ENCODE measurements around the gene FRMPD2.
"Not testable (repeated sequence)": the region's sequence is repeated elsewhere in the genome, so short reads cannot be mapped to it uniquely, and the experiment has no call there.

FRMPD2 gene

DNA sequence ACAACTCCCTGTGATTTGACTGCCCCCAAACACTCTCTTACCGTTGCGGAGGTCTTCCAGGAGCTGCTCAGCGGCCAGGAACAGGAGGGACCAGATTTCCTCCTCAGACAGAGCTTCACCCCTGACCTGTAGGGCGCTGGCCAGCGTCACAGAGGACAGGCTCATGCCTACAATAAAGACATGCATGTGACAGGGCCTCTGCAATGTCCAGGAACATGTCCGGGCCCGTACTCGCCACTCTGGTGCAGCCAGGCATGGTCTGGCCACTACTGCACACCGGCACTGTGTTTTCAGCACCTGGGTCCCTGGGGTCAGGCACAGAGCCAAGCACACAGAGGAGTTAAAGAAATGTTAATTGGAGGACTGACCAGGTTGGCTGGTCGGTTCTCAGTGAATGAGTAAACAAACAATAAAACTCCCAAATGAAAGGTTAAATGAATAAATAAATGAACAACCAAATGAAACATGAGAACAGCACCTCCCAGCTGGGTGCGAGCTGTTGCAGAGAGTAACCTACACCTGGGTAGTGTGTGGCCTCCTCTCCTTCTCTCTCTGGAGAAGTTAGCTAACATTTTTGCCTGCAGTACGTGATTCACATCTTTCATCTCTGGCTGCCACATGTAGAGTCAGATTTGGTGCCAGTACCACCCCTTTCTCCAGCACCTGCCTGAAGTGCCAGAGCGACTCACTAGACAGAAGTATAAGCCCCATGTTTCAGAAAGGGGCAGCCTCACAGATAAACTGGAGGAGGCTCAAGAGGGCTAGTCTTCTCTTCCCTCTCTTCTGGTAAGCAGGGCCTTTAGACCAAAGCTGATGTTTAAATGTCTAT, 22.8 kb downstream of the FRMPD2 start:
- peak; percentile 72 for DNase-seq

DNA sequence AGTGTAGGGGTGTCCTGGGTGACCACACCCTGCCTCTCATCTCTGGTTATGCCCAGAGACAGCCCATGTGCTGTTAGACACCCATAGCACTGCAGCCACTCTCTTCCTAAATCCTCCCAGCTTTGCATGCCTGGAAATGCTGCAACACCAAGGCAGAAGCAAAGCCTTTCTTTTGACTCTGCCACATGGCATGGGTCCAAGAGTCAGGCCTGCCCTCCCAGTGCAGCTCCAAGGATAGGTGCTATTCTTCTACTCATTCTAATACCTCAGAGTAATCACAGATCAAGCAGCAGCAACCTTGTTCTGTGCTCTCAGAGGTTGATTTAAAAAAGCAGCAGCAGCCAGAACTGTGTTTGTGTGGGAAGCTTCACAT, 23.4 kb downstream of the FRMPD2 start:
- DNase-seq = peak; percentile 76

DNA sequence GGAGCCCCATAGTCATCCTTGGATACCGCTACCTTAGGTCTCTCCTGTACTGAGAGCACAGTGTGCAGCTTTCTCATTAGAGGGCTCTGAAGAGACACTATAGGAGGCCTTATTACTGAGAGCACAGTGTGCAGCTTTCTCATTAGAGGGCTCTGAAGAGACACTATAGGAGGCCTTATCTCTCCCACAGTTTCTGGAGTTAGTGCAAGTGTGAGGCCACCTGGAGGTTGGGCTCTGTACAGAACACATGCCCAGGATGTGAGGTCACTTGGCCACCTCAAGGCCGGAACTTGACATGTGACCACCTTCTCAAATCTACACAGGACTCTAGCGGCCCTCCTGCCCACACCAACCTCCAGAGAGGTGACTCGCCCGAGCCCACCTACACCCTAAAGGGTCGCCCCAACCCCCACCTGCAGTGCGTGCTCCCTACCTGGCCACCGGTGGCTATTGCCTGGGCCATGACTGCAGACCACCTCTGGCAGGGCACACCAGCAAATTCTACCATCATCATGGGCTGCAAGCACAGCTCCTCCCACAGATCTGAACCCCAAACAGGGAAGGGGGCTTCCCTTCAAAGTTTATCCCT, 24.6 kb downstream of the FRMPD2 start:
- no peak for DNase-seq

DNA sequence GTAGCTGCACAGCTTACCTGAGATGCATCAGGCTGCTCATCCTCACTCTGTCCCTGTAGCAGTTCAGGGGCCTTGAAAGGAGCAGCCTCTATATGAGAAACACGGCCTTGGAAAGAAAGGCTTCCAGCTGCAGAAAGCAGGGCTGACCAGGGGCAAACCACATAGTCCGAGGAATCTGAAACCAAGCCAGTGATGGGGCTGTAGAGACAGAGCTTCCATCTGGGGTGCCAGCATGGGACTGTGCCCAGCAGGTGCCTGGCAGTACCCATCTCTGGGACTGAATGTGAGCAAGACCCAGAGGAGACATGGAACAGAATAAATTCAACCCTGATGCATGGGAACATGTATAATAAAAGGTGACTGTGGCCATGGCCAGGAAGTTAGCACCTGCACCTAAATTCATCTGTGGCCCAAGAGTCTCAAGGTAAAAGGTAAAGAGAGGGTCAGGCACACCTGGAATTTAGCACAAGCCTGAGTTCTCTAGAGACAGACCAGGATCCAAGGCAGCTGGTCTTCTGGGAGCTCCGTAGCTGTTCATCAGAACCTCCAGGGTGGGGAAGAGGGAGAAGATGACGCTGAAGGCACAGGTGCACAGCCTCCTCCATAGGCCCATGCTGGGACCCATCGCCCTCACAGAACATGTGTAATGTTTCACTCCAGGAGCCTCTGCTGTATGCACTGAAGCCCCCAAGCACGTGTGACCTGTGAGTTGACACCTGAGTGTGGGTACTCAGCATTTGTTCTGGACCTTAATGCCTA, 25.3 kb downstream of the FRMPD2 start:
- no peak for DNase-seq

DNA sequence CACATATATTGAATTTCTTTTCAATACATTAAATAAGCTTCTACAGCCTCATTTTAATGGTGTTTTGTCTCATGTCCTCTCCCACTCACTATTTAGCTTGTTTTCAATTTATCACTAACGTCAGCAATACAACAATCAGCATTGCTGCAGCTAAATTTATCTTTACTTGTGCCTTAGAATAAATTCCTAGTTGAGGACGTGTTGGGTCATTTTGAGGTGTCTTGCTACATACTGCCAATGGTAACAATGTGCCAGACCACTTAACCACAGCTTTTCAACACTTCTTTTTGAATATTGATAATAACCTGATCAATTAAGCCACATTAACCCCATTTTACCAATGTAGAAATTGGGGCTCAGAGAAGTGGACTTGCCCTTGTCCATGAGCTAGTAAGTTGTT, 26.0 kb downstream of the FRMPD2 start:
- no peak for DNase-seq

DNA sequence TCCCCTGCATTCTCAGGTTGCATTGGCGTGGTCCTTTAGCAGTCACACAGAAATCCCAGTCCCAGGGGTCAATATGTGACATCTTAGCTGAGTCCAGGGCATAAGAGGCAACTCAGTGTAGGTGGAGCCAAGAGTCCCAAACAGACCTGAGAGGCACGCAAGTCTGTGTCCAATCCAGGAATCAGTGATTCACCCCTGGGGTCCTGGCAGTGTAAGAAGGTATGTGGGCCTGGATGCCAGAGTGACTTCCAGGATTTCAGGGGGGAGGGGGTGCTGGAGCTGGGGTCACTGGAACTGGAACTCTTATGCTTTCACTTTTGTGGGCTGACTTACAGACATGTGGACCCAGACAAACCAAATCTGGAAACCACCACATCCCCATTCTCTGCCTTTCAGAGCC, 26.8 kb downstream of the FRMPD2 start:
- no peak for DNase-seq

DNA sequence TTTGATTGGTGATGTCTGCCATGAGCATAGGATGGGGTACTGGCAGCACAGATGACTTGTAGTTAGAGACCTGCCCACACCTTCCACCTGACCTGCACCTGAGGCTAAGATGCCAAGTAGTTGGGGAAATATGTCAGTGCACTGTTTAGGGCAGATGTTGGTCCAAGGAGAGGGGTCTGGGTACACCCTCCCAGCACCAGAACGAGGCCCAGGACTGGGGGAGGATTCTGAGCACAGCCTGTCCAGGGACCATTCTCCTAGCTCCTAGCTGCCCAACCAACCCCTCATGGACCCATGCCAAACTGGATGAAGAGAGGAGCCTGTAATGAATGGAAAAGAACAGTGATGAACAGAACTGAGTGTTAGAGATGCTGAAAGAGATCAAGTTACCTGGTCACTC, 28.0 kb downstream of the FRMPD2 start:
- DNase-seq = no peak

DNA sequence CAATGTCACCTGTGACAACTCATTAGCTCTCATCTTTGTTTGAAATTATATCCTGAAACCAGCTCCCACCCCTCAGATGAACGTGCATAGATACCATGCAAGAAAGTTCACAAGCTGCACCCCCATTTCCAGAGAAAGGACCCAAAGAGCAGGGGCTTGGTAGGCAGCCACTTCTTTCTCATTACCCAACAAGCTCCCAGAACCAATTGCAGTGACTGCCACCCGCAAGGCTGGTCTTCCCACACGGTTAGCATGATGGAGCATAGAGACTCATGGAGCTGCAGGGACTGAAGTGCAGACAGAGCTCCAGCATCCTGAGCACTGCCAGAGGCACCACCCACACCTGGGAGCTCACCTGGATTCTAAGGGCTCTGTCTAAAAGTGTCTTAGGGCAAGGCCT, 28.5 kb downstream of the FRMPD2 start:
- no peak for DNase-seq

DNA sequence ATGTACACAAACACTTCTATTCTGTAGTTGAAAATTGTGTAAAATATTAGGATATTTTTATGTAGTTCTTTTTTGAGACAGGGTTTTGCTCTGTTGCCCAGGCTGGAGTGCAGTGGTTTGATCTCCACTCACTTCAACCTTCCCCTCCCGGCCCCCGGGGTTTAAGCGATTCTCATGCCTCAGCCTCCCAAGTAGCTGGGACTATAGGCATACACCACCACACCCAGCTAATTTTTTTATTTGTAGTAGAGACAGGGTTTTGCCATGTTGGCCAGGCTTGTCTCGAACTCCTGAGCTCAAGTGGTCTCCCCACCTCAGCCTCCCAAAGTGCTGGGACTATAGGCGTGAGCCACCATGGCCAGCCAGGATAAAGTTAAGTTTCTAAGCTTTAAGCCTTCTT, 30.6 kb downstream of the FRMPD2 start:
- DNase-seq = not testable (repeated sequence)

DNA sequence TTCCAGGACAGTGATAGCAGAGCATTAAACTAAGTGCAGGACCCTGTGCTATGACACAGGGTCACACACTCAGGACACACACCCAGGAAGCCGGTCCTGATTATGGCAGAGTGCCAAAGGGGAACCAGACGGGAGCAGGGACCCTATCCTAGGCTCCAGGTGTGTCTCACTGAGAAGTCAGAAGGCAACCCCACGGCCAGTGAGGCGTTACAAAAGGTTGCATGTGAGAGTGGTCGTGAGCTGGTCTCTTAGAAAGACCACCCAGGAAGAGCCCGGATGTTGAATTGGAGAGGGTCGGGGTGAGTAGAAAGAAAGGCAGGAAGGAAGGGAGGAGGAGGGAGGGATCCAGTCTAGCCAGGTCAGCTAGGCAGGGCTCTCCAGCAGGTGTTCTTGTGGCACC, 31.0 kb downstream of the FRMPD2 start:
- DNase-seq = no peak

DNA sequence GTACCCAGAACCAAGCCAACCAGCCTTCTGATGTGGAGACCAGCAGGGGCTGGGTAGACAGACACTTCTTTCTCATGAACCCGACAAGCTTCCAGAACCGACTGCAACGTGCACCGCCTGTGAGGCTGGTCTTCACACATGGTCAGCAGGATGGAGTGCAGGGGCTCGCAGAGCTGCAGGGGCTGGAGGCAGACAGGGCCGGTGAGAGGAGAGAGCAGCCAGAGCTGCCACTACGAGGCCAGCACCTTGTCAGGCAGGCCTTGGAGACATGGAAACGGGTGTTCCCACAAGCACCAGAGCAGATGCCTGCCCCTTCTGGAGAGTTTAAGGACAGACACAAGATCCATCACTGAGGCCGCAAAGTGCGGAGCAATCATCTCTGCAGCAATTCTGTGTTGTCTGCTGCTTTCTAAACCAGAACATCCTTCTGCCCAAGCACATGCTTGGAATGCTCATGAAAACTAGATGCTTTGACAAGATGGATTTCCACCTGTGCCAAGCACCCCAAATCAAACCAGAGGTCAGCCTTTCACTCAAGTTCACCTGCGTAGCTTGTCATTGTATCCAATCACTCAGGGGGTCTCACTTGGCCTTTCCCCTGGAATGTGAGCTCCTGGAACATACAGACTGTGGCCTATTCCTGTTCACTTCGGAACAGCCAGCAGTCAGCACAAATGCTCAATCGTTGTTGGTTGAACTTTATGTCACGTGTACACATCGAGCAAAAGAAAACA, 32.2 kb downstream of the FRMPD2 start:
- DNase-seq = no peak

DNA sequence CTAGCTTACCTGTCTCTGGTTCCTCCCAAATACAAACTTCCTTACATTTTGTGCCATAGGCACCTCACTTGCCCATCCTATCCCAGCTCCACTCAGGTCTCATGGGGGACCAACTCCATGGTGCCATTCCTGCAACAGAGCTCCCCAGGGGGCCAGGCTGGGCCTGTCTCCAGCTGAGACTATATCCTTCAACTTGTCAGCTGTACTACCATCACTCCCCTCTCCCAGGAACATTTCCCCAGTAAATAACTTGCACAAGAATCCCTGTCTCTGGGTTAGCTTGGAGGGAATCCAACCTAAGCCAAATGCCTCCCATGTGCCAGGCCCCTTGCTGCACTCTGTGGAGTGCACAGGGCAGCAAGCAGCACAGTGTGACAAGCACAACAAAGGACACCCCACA, 33.2 kb downstream of the FRMPD2 start:
- no peak for DNase-seq

DNA sequence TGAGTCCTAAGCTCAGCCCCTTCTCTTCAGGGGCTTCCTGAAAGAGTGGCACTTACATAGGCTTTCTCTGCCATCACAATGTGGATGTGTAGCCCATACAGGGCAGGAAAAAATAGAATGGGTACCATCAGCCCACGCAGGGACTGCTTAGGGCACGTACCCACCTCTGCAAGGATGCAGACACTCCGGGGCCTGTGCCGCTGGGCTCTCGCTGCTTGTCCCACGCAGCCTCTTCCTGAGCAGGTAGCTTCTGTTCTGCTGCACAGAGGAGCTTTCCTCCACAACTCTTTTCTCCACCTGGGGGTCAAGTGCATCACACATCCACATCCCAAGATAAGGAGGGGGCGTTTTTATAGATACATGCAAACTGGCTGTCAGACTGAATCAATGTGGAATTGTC, 34.3 kb downstream of the FRMPD2 start:
- DNase-seq = no peak

DNA sequence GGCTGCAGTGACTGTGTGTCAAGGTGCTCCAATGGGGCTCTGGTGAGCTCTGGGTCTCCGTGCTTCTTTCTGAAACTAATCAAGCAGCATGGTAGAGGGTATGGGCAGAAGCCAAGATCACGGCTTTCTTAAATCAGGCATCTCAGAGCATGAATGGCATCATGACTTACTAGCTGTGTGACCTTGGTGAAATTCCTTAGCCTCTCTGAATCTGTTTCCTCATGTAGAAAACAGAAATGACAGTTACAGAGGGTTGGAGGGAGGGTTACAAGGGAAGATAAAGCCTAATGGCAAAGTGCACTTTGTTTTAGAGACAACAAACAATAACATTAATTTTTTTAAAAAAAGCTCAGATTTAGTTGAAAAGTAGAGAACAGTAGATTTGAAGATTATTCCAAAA, 34.9 kb downstream of the FRMPD2 start:
- no peak for DNase-seq

DNA sequence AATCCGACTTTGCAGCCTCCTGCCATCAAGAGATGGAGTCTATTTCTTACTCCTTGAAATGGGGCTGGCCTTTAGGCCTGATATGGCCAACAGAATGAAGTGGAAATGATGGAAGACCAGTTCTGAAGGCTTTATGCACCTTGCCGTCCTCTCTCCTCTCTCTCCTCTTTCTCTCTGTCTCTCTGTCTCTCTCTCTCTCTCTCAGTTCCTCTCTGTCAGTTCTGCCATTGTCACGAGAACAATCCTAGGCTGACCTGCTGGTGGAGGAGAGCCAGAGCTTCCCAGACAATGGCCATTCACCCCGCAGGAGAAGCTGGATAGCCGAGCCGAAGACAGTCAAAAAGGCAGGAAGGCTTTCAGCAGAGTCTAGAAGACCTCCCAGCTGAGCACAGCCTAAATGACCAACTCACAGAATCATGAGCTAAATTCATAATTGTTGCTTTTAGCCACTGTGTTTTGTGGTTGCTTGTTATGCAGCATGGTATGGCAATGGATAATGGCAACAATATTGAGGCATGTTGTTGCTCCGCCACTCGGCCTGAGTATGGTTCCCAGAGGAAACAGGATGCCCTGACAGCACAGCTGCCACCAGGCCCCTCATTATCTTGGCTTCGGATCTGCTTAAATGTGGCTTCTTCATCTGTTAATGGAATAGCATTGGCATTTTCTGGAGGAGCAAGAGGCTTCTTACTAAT, 35.5 kb downstream of the FRMPD2 start:
- DNase-seq = no peak

DNA sequence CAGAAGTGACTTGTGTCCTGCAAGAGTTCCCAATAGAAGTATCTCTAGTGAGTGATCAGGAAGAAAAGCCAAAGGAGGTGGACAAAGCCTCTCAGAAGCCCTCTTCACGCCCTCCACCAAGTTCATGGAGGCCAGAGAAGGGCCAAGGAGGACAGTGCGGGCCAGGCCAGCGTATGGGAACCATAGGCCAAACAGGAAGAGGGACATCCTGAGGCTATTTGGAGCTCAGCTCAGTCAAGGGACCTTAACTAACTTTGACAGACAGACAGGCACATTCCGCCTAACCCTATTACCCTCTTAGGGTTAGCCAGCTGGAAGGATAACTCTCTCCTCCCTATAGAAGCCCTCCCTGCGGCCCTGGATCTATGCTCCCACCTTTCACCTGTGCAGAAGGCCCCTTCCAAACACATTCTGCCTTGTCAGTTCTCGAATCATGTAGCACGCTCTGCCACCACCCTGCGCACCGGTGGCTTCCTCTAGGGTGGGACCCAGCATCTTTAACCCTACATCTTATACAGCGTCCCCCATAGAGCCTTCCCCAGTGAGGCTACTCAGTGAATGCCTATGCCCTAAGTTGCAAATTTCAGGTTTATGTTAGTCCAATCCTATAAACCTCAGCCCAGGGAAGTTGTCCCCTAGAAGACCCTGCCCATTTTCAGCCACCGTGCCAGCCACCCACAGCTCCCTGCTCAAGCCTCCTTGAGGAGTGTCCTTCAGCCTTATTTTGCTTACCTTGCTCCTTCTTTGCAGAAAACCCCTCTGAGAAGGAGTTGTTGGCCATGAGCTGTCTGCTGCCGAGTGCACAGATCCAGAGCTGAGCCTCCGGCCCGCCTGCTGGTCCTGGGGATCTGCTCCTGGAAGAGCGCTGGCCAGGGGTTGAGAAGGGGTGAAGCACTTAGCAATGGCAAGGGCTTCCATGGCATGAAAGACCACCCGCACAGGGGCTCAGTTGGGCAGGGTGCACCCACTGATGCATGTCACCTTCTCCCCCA, 36.9 kb downstream of the FRMPD2 start:
- DNase-seq = no peak

DNA sequence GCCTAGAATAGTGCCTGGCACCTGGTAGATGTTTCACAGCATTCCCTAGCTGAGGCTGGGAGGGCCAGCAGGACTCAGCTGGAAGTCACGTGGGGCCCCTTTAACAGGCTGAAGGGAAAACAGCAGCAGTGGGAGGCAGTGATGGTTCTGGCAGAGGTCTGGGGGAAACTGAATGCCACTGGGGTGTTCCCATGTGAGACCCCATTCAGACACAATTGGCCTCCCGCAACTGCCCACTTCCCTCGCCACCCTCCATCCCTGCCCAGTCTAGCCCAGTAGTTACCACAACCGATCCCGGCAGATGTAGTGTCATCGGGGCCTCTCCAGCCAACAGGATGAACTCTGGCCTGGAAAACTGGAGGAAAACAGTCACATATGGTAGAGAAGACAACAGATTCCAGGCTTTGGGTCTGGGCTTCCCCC, 38.3 kb downstream of the FRMPD2 start:
- no peak for DNase-seq

DNA sequence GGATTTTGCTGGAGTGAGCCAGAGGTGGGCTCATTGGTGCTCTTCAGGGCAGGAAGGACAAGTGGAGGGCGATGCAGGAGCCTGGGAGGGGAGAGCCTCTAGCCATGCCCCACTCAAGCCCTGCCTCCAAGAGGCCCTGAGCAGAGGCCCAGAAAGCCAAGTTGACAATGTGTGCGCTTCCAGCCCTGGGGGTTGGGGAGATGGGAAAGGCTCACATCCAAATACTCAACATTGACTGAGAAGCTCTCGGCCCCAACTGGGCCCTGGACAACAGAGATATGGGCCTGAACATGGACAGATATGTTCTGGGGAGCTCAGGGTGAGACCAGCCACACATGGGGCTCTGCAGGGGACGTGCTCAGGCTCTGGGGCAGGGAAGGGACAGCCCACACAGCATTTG, 39.0 kb downstream of the FRMPD2 start:
- no peak for DNase-seq

DNA sequence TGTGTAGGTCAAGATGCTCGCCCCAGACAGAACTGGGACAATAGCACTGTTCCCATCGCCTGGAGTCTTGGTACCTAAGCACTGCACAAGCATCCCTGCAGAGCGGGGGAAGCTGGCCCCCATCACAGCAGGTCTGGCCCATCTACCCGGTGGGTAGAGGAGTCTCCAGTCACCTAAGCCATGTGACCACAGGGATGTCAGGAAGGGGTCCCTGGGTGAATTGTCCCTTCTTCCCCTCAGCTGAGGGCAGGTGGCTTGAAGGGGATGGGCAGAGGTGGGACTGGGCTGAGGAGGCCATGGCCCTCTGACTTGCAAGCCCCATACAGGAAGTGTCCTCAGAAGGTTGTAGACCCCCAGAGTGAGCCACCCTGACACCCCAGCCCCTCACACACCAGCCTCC, 39.7 kb downstream of the FRMPD2 start:
- no peak for DNase-seq

DNA sequence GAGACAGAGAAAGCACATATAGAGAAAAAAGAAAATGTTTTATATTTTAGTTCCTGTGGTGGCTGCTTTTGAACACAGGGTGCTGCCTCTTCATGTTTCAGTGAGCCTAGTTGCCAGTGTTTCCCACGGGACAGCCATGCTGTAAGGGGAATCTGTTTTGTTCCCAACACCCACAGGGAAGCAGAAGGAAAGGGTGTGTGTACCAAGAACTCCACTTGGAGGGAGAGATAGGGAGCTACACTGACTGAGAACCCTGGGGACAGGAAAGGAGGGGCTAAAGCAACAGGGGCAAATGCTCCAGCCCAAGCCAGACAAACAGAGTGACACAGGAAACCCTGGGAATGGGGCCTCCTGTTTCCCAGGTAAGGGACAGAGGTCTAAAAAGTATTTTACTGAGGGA, 40.2 kb downstream of the FRMPD2 start:
- DNase-seq = no peak

DNA sequence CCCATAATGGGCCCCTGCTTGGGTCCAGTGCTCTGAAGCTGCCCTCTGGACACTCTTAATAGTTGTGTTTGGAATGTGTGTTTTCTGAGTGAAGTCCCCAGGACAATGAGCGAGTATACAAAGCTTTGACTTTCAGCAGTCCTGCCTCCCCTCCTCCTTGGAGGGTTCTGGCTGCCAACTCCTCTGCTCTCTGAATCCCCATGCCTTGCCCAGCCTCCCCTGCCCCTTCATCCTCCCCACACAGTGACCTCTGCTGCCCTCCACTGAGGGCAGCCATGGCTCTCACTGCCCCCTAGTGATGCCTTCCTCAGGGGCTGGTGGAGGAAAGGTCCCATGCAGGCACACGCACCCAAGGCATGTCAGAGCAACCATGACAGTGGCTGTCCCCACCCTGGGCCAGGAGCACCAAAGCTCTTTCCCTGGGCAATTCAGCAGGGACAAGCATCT, 40.9 kb downstream of the FRMPD2 start:
- no peak for DNase-seq
